Activated CD4-positive, alpha-beta T cell treated with anti-CD3 and anti-CD28 coated beads, Interleukin-2, Interleukin-6, amounts not matched to agents 100 ng/mL and 50 ng/mL, durations not matched to agents 16 hours and 8 hours (primary cell): ENCODE data around the gene AUTS2.

Source experiments
- DNase-seq: peaks from one replicate; pipeline ENCODE4 v3.0.0-alpha.2; 2020

Gene AUTS2

GRCh38 chr7:69691734-69692133, 93.5 kb downstream of the AUTS2 start:
- DNase-seq: no peak

- no peak for DNase-seq
Observed at GRCh38 chr7:69692611-69693010, 94.3 kb downstream of the AUTS2 start.

GRCh38 chr7:69693042-69693441, 94.8 kb downstream of the AUTS2 start:
- no peak for DNase-seq

DNA sequence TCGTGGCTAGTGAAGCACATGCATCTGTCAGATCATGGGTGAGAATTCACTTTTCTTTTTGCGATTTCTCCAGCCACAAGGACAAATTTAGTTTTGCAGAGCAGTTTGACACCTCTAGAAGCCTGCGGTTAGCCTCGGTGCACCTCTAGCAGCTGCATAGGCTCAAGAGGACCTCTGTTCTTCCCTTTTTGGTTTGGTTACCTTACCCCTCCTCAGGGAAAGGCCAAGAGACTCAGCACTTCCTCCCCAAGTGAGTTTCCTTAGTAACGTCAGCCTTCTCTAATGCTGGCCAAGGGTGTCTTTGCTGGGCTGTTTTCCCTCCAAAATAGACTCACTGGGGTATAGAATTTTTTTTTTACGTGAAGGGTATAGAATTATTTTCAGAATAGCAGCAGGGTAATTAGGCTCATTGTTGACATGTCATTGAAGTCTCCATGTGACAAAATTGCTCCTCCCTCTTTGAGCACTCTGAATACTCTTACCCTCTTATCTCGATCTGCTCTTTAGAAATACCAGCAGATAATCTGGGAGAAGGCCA, 97.8 kb downstream of the AUTS2 start:
- peak; percentile 10 for DNase-seq

DNA sequence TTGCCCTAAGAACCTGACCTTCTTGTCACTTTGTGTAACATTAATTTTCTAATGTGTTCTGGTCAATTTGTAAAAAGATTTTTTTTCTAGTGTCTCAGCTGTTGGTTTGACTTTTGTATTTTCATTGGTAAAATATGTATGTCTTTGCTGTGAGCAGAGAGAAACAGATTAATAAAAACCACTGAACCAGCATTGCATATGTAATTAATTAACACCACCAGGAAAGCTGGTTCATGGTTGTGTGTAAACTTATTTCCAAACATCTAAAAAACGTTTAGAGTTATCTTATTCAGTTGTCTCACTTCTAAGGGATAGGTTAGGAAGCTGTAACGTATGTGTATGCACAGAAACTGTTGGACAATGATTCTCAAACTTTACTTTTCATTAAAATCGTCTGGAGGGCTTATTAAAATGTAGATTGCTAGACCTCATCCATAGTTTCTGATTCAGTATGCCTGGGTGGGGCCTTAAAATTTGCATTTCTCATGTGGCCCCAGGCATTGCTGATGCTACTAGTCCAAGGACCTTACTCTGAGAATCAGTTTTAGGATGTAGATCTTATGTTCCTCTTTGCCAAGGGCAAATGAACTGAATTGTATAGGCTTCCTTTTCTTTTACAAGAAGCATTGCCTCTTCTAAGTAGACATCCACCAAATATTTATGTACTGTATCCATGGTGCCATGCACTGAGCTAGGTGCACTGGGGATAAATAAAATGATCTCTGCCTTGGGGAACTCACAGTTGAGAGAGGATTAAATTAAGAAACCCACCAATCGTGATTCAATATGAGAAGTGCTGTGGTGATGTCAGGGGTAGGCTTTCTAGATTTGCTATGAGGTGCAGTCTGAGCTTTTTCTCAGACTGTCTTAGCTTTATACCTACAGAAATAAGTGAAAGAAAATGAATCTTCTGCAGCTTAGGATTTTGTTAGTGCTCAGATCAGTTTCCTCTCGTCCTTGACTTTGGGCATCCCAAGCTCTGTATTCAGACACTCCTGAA, 98.7 kb downstream of the AUTS2 start:
- no peak for DNase-seq

DNA sequence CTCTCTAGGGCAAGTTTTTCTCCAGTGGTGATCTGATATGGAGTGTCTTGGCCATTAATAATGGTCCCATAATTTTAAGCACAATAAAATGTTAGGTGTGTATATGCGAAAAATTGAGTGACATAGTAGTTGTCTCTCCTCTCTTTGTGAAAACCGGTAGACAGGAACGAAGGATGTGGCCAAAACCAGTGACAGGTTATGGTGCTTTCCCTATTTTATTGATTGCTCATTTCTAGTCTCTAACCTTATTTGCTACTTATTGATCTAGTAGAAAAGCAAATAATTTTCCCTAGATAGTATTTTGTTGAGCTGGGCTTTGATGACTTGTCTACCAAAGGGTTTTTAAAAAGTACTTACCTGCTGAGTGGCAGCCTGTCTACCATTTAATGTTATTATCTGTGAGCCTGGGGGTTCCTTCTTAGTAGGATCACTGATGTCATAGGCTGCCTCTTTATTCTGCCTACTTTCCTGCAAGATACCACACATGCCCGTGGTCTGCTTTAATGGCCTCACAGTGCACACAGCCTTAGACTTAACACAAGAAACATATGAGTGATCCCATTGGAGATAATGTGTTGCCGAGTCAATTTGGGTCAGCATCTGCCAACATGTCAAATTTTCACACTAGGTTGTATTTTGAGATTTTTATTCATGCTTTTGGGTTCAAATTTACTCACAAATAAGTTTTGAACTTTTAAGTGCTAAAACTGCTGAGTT, 100.0 kb downstream of the AUTS2 start:
- no peak for DNase-seq

DNA sequence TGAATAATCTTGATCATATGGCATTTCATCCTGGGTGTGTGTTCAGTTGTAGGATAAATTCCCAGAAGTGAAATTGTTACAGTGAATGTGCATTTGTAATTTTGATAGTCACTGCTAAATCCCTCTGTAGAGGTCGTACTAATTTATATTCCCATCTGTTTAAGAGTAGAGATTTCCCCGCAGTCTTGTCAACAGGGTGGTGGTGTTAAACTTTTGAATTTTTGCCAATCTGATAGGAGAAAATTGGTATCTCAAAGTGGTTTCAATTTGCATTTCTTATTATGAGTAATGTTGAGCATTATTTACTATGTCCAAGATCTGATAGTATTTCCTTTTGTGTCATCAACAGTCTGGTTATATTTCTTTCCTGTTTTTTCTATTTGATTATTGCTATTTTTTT, 101.7 kb downstream of the AUTS2 start:
- DNase-seq: no peak

DNA sequence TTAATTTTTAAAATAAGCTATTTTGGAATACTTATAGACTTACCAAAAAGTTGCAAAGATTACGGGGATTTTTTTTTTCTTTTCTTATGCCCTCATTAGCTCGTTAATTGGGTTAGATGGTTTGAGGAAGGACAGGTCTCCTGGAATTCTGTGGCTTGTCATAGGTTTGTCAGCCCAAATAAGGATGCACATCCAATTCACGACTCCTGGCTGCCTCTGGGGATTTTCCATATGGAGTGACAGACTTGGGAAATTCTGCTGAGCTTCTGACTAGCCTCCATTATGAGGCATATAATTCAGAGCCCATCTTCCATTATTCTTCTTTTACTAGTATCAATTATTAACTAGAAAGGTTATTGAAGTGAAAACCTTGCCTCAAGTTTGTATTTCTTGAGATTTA, 102.1 kb downstream of the AUTS2 start:
- DNase-seq: no peak

- DNase-seq: no peak
Observed at GRCh38 chr7:69701288-69701687, 103.0 kb downstream of the AUTS2 start.

DNA sequence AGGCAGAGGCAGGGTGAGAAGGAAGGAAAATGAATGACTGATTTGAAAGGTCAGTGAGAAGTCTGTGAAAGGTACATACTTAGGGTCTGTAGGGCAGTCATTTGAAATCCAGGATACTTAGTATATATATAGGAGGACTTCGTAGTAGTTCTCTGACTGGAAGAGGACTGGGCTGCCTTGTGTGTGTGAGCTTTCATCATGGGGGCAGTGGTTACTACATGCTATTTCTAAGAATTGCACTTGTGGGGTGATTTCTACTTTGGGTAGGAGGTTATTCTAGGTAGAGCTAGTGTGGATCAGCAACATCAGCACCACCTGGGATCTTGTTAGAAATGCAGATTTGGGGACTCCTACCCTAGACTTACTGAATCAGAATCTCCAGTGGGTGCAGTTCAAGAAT, 104.1 kb downstream of the AUTS2 start:
- no peak for DNase-seq

GRCh38 chr7:69703099-69703498, 104.8 kb downstream of the AUTS2 start:
- no peak for DNase-seq

- DNase-seq: no peak
Observed at GRCh38 chr7:69706070-69706469, 107.8 kb downstream of the AUTS2 start.

DNA sequence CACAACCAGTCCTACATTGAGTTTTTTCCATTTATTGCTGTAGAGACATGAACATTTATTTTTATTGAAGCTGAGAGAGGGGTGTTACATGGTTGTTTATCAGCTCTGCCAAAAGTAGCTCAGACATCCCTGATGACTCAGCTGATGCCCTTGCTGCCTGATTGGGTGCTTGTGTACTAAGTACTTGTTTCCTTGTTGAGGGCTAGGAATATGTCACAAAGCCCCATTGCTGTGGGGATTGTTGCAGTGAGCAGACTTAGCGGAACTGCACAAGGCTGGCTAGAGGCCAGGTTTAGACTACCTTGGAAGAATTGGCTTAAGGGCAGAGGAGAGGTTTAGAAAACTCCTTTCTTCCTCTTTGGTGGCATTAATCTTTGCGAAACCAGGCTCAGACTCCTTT, 110.6 kb downstream of the AUTS2 start:
- no peak for DNase-seq

DNA sequence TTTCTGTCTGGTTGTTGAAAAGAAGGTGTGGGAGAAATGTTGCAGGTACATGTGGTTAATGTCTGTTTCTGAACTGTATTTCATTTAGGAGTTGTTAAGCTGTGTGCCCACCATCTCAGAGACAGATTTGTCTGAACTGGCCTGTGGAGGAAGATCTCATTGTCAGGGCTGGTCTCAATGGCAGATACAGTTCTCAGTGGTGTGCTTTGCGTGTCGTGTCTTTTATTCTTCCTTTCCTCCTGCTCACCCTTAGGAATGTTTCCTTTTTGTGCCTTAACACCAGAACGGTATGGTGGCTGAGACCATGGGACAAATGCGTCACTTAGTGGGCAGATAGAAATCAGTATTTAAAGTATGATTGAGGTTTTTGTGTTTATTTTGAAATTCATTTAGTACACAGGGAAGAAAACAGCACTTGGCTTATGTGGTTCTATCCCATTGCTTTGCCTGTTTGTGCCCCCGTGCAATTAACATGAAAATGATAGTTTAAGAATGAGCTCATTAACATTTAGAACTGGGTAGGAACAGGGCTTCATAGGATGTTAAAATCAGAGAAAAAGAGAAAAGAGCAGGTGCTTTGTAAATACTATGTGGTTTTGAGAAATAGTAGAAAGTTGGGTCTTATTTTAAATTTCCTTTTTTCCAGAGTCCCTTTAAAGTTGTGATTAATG, 112.6 kb downstream of the AUTS2 start:
- DNase-seq: no peak

- no peak for DNase-seq
Observed at GRCh38 chr7:69714886-69715576, 116.8 kb downstream of the AUTS2 start.

- no peak for DNase-seq
Observed at GRCh38 chr7:69717221-69717620, 118.9 kb downstream of the AUTS2 start.

- no peak for DNase-seq
Observed at GRCh38 chr7:69719717-69720116, 121.4 kb downstream of the AUTS2 start.

- DNase-seq: no peak
Observed at GRCh38 chr7:69722843-69723242, 124.6 kb downstream of the AUTS2 start.

- no peak for DNase-seq
Observed at GRCh38 chr7:69723663-69724062, 125.4 kb downstream of the AUTS2 start.

GRCh38 chr7:69728304-69728703, 130.0 kb downstream of the AUTS2 start:
- DNase-seq: no peak

DNA sequence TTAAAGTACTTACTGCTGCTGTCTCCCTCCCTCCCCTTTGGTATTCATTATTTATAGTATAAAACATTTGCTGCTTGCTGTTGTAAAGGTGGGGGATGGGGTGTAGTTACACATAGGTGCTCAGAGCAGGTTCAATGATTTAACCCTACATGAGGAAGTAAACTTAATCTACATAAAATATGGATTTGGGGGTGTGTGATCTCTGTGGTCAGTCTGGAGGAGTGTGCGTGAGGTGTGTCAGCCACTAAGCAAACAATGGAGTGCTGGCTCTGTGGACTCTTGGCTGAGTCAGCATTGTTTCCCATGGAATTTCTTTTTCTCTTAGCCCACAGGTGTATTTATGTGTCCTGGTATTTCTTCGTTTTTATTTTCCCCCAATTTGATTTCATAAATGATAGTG, 133.9 kb downstream of the AUTS2 start:
- no peak for DNase-seq

DNA sequence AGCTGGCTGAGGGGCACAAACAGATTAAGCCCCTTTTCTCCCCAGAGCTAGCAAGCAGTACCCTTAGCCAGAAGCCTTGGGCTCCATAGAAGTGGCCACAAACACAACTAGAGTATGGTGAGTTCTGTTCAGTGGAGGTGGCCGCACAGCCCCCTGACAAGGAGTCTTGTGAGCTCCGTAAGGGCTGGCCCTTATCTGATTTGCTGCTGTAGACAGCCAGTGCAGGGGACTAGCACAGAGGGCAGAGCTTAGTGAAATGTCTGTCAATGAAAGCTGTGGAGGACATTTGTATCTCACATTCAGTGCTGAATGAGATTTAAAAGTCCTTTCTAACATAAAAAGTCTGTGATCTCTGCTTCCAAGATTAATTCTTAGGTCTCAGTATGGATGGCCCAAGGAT, 137.3 kb downstream of the AUTS2 start:
- DNase-seq: no peak
